ENCODE measurements around the gene EXOC2.

EXOC2 gene

DNA sequence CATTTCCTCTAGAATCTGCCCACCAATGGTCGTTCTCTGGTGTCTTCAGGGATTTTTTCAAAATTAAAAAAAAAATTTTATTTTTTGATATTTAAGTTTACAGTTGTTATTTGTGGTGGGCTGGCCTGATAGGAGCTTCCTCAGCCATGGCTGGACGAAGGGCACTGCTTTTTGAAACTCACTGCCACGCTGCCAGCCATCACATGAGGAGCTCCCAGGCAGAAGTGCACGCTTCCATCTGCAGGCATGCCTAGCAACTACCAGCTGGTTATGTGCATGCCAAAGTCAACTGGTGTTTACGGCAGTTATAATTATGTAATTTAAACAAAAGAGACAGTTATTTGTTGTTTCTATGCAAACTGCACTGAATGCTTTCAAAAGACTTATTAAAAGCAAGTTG lies 196.3 kb downstream of the EXOC2 start:
- Histone ChIP-seq H3K4me3 (no peak overlapping the region), H3K27me3 (no peaks in the 10 kb centered on the region), H3K36me3 (peaks cover 25 to 56% (median 48%) of the 10 kb centered on the region in 3 donors), H3K9me3 (no peaks in the 10 kb centered on the region), H3K4me1 (no peaks in the 10 kb centered on the region), H3K27ac (no peak overlapping the region)
- intact Hi-C loops (cut with DNase I; ENCODE audit: low total_unique reads), result no loop called here
- no peak for TF ChIP-seq CTCF (IDR thresholded peaks at IDR 0.05)
- DNase-seq, result no peak

DNA sequence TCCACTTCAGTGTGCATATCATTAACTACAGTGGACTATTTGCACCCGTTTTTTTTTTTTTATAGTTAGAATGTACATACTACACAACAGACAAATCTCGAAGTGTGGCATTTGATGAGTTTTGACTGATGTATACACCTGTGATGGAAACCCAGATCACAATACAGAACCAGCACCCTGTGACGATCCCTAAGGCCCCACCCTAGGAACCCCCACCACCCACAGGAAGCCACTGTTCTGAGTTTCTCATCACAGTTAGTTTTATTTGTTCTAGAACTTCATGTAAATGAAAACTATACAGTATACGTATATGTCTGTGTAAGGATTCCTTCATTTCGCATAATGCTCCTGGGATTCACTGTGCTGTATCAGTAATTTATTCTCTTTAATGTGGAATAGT lies 198.5 kb downstream of the EXOC2 start:
- no peaks in the 10 kb centered on the region for H3K9me3 ChIP-seq
- no peak for TF ChIP-seq CTCF (IDR thresholded peaks at IDR 0.05)
- H3K27me3 ChIP-seq, result no peaks in the 10 kb centered on the region
- no peak overlapping the region for H3K4me3 ChIP-seq
- DNase-seq, result no peak
- peaks cover 44 to 70% (median 56%) of the 10 kb centered on the region in 3 donors for H3K36me3 ChIP-seq
- intact Hi-C loops (cut with DNase I; ENCODE audit: low total_unique reads), result no loop called here
- no peak overlapping the region for H3K27ac ChIP-seq
- no peaks in the 10 kb centered on the region for H3K4me1 ChIP-seq

GRCh38 chr6:493840-494239 lies 199.1 kb downstream of the EXOC2 start:
- H3K4me1 ChIP-seq, result no peaks in the 10 kb centered on the region
- H3K36me3 ChIP-seq, result peaks cover 46 to 70% (median 58%) of the 10 kb centered on the region in 3 donors
- H3K9me3 ChIP-seq, result no peaks in the 10 kb centered on the region
- no peaks in the 10 kb centered on the region for H3K27me3 ChIP-seq
- DNase-seq, result no peak
- TF ChIP-seq CTCF (IDR thresholded peaks at IDR 0.05), result no peak
- no peak overlapping the region for H3K4me3 ChIP-seq
- no peak overlapping the region for H3K27ac ChIP-seq
- intact Hi-C loops (cut with DNase I; ENCODE audit: low total_unique reads), result no loop called here

DNA sequence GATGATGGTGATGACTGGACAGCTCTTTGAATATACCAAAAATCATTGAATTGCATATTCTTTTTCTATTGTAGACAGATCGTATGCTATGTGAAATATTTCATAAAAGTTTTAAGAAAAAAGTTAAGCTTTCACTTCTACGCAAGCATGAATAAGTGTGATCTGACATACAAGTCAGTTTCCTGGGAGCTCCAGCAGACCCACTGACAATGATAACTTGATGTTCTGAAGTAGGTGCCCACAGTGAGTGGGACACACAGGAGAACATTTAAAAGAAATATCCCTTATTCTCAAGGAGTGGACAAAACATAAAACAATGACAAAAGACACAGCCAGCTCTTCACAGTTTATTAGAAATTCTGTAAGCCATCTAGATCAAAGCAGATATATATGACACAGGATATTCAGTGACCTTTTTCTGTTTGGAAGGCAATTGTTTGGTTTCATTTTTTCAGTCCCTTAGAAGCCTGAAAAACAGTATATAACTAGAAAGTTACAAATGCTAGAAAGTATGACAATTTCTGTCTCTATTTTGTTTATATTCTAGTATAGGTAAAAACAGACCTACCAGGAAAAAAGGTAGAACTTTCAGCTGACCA lies 200.0 kb downstream of the EXOC2 start:
- intact Hi-C loops (cut with DNase I; ENCODE audit: low total_unique reads), result no loop called here
- H3K4me3 ChIP-seq, result no peak overlapping the region
- H3K36me3 ChIP-seq, result peaks cover 47 to 74% (median 63%) of the 10 kb centered on the region in 3 donors
- H3K27ac ChIP-seq, result no peak overlapping the region
- DNase-seq, result no peak
- H3K27me3 ChIP-seq, result no peaks in the 10 kb centered on the region
- H3K9me3 ChIP-seq, result no peaks in the 10 kb centered on the region
- no peaks in the 10 kb centered on the region for H3K4me1 ChIP-seq
- no peak for TF ChIP-seq CTCF (IDR thresholded peaks at IDR 0.05)

DNA sequence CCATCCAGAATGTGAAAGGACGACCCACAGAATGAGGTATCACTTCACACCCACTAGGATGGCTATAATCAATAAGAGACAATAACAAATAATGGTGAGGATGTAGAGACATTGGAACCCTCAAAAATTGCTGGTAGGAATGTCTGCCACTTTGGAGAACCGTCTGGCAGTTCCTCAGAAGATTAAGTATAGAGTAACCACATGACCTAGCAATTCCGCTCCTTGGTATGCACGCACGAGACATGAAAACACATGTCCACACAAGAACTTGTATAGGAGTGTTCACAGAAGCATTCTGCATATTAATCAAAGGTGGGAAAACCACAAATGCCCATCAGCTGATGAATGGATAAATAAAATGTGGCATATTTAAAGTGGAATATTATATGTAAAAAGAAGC lies 200.8 kb downstream of the EXOC2 start:
- no peaks in the 10 kb centered on the region for H3K4me1 ChIP-seq
- peaks cover 53 to 80% (median 71%) of the 10 kb centered on the region in 3 donors for H3K36me3 ChIP-seq
- no peaks in the 10 kb centered on the region for H3K9me3 ChIP-seq
- DNase-seq, result no peak
- H3K4me3 ChIP-seq, result no peak overlapping the region
- intact Hi-C loops (cut with DNase I; ENCODE audit: low total_unique reads), result no loop called here
- no peaks in the 10 kb centered on the region for H3K27me3 ChIP-seq
- TF ChIP-seq CTCF (IDR thresholded peaks at IDR 0.05), result no peak
- no peak overlapping the region for H3K27ac ChIP-seq

DNA sequence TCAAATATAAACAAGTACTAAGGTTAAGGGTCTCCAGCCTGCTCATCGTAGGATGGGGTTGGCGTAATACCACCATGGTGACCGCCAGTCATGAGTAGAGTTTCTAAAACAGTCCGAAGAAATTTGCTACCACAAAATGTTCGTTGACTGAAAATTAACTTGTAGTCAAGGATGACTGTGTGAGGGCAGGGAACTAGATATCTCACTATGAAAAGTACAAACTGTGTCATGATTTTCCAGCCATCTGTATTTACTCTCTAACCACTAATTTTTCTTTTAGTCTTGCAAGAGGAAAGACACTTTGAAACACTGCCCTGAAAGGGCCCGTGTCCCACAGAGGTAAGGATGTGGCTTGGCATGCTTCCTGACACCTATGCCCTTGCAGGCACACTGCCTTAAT lies 201.7 kb downstream of the EXOC2 start:
- Histone ChIP-seq H3K4me1 (no peaks in the 10 kb centered on the region), H3K27ac (no peak overlapping the region), H3K9me3 (no peaks in the 10 kb centered on the region), H3K36me3 (peaks cover 53 to 80% (median 72%) of the 10 kb centered on the region in 3 donors), H3K27me3 (no peaks in the 10 kb centered on the region), H3K4me3 (no peak overlapping the region)
- no peak for TF ChIP-seq CTCF (IDR thresholded peaks at IDR 0.05)
- intact Hi-C loops (cut with DNase I; ENCODE audit: low total_unique reads), result no loop called here
- no peak for DNase-seq
